ENCODE results near the gene DUSP8. TPM values are rescaled to one million over a fixed set of nuclear protein-coding genes. Genes with fewer than 3 reads are reported as not detected.

DUSP8 gene
- total RNA-seq, 1 experiment from 2014 or later, result 4.4 TPM

- Histone ChIP-seq H4K91ac (ENCODE audit: insufficient read length, low read depth, low read length) (no peak overlapping the region), H2BK5ac (ENCODE audit: insufficient read length, low read length) (no peak overlapping the region), H3T11ph (ENCODE audit: low read length) (no peak overlapping the region), H3K18ac (ENCODE audit: insufficient read length, low read depth, low read length) (no peak overlapping the region), H3K27me3 (ENCODE audit: insufficient read depth, low read length) (peaks cover 8% of the 10 kb centered on the region; the same call in 1 of the 2 replicates), H4K20me1 (ENCODE audit: control insufficient read depth, insufficient read depth, insufficient read length) (no peaks in the 10 kb centered on the region), H3K4me2 (ENCODE audit: insufficient read depth, insufficient read length, low read length) (no peak overlapping the region), H2BK12ac (ENCODE audit: insufficient read length, low read depth, low read length) (no peak overlapping the region), H3K14ac (ENCODE audit: insufficient read depth, low read length) (no peak overlapping the region), H3K79me1 (ENCODE audit: insufficient read depth, low read depth, low read length, poor library complexity, severe bottlenecking) (no peaks in the 10 kb centered on the region), H3K9me3 (ENCODE audit: control insufficient read depth, low read depth, low read length) (no peaks in the 10 kb centered on the region), H2BK15ac (ENCODE audit: low read depth, low read length) (no peak overlapping the region), H3K23me2 (ENCODE audit: insufficient read length, low read depth, low read length, poor library complexity, severe bottlenecking) (peaks cover 17% of the 10 kb centered on the region), H3K56ac (ENCODE audit: insufficient read length, low read depth, low read length) (no peak overlapping the region), H3K79me2 (ENCODE audit: insufficient read depth, low read length) (no peaks in the 10 kb centered on the region), H3K4ac (ENCODE audit: low read depth, low read length) (no peak overlapping the region), H3K9ac (ENCODE audit: extremely low read depth, insufficient read length, low read length) (no peak overlapping the region), H2AK5ac (ENCODE audit: insufficient read length, low read length) (no peak overlapping the region), H2BK20ac (ENCODE audit: low read depth, low read length, poor library complexity, severe bottlenecking) (no peak overlapping the region), H3K27ac (ENCODE audit: insufficient read length, low read depth, low read length) (no peak overlapping the region), H2BK120ac (ENCODE audit: low read depth, low read length, poor library complexity, severe bottlenecking) (no peak overlapping the region), H4K8ac (replicated peaks; ENCODE audit: insufficient read length, low read depth, low read length) (no peak overlapping the region), H4K5ac (ENCODE audit: insufficient read length, low read depth, low read length) (no peak overlapping the region), H3K23ac (ENCODE audit: insufficient read length, low read depth, low read length) (no peak overlapping the region), H3K4me1 (ENCODE audit: insufficient read depth, low read length) (no peaks in the 10 kb centered on the region), H2AFZ (ENCODE audit: low read length) (no peak overlapping the region)
- no CpG with 5 or more reads among the region's 13 CpGs for WGBS (ENCODE audit: extremely low coverage, insufficient read length, low lambda C conversion rate)
- Mint-ChIP-seq H3K27ac (no peak overlapping the region), H3K9me3 (no peaks in the 10 kb centered on the region), H3K36me3 (ENCODE audit: insufficient read depth in 1 of 3, low read depth in 3 of 3) (no peaks in the 10 kb centered on the region), H3K27me3 (ENCODE audit: low read depth) (peaks cover 82% of the 10 kb centered on the region), H3K4me3 (no peak overlapping the region), H3K4me1 (peaks cover 6 to 19% of the 10 kb centered on the region in 2 experiments; a peak in 3 of 4 replicates)
- DNase-seq, result no peak
- TF ChIP-seq CTCF (conservative IDR thresholded peaks at IDR 0.05), result no peak
These were observed 28.3 kb downstream of the DUSP8 start for GRCh38 chr11:1543606-1544263.
